ENCODE measurements around the gene PRPF6.
"Not testable (repeated sequence)": the region's sequence is repeated elsewhere in the genome, so short reads cannot be mapped to it uniquely, and the experiment has no call there.

Gene PRPF6

GRCh38 chr20:63973636-63974401 lies 7.1 kb upstream of the PRPF6 start:
- DNase-seq (ENCODE audit: low read depth in 2 of 2) = peak; percentile 32 to 36

- DNase-seq (ENCODE audit: low read depth in 2 of 2) = no peak
Measured at GRCh38 chr20:63974402-63975200, 6.3 kb upstream of the PRPF6 start.

- not testable (repeated sequence) for DNase-seq (ENCODE audit: low read depth in 2 of 2)
Measured at GRCh38 chr20:63976511-63976910, 4.4 kb upstream of the PRPF6 start.

GRCh38 chr20:63976980-63977738 lies 3.8 kb upstream of the PRPF6 start:
- no peak for DNase-seq (ENCODE audit: low read depth in 2 of 2)

- DNase-seq (ENCODE audit: low read depth in 2 of 2) = no peak
Measured at GRCh38 chr20:63977739-63978276, 3.1 kb upstream of the PRPF6 start.

GRCh38 chr20:63978319-63979228 lies 2.4 kb upstream of the PRPF6 start:
- no peak for DNase-seq (ENCODE audit: low read depth in 2 of 2)

- no peak for DNase-seq (ENCODE audit: low read depth in 2 of 2)
Measured at GRCh38 chr20:63979229-63979556, 1.7 kb upstream of the PRPF6 start.

- DNase-seq (ENCODE audit: low read depth in 2 of 2) = no peak
Measured at GRCh38 chr20:63979557-63980316, 1.2 kb upstream of the PRPF6 start, which contains the start of gene SAMD10. Gene SAMD10, minus strand, starts transcription at chr20:63979642. Its CDS starts 175 bp downstream, at chr20:63979467.

GRCh38 chr20:63980317-63980805 lies 571 bp upstream of the PRPF6 start:
- DNase-seq (ENCODE audit: low read depth in 2 of 2) = no peak

GRCh38 chr20:63982937-63983336 lies 2.0 kb downstream of the PRPF6 start:
- no peak for DNase-seq (ENCODE audit: low read depth in 2 of 2)

- no peak for DNase-seq (ENCODE audit: low read depth in 2 of 2)
Measured at GRCh38 chr20:64000906-64001305, 20.0 kb downstream of the PRPF6 start.

GRCh38 chr20:64001607-64002011 lies 20.7 kb downstream of the PRPF6 start:
- no peak for DNase-seq (ENCODE audit: low read depth in 2 of 2)

GRCh38 chr20:64003960-64004725 lies 23.2 kb downstream of the PRPF6 start:
- no peak for DNase-seq (ENCODE audit: low read depth in 2 of 2)

GRCh38 chr20:64005394-64005793 lies 24.5 kb downstream of the PRPF6 start:
- no peak for DNase-seq (ENCODE audit: low read depth in 2 of 2)

- no peak for DNase-seq (ENCODE audit: low read depth in 2 of 2)
Measured at GRCh38 chr20:64006490-64006889, 25.6 kb downstream of the PRPF6 start.

GRCh38 chr20:64006902-64007301 lies 26.0 kb downstream of the PRPF6 start:
- DNase-seq (ENCODE audit: low read depth in 2 of 2) = no peak

- no peak for DNase-seq (ENCODE audit: low read depth in 2 of 2)
Measured at GRCh38 chr20:64009811-64010387, 29.0 kb downstream of the PRPF6 start.

GRCh38 chr20:64010711-64011237 lies 29.8 kb downstream of the PRPF6 start:
- DNase-seq (ENCODE audit: low read depth in 2 of 2) = peak; percentile 11 to 14

GRCh38 chr20:64011366-64011779 lies 30.4 kb downstream of the PRPF6 start:
- DNase-seq (ENCODE audit: low read depth in 2 of 2) = no peak
